GM21737 (cell line): ENCODE measurements around the gene COX6B1.
"Not testable (repeated sequence)": the region's sequence is repeated elsewhere in the genome, so short reads cannot be mapped to it uniquely, and the experiment has no call there.

Experiments
- ATAC-seq: cut with Tn5 transposase; IDR thresholded peaks from one replicate; pipeline ENCODE4 v1.9.1; 2021; ENCODE audit warnings: mild to moderate bottlenecking, moderate library complexity; ENCODE audit not compliant: unreplicated experiment

COX6B1 gene, protein sequence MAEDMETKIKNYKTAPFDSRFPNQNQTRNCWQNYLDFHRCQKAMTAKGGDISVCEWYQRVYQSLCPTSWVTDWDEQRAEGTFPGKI

DNA sequence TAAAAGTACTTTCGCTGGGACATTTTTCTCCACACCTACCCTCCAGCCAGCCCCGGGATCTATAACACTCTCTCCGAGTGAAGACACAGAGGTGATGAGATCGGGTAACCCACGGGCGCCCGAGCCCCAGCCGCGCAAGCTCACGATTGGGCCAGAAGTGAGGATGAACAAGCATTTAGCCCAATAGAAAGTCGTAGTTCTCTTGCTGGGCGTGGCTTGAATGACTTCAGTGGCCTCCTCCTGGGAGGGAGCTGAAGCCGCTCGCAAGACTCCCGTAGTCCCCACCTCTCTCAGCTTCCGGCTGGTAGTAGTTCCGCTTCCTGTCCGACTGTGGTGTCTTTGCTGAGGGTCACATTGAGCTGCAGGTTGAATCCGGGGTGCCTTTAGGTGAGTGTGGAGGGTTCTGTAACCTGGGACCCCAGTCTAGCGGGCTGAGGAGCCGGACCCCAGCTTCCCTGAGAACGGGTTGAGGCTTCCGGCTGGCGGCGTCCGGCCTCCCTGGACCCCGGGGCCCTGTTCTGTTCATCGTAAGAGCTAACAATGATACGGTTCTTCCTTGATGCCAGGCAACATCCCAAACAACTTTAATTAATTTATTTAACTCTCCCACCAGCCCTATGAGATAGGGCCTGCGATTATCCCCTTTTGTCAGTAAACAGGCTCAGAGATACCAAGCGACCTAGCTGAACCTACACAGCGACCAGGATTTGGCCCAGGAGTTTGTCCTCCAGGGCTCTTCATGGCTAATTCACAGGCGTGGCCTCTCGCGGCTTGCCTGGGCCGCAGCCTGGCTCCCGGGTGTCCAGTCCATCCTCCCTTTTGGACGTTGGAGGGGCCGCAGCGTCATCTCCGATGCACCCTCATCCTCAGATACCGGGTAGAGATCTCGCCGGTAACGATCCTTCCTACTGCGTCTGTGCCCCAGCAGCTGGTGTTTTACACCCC, at the start of gene COX6B1:
COX6B1 (plus strand) TSS at position 307 of the 945 bp plus-strand sequence. CDS start 2,921 bp downstream, outside the sequence.
- ATAC-seq: peak; percentile 55

DNA sequence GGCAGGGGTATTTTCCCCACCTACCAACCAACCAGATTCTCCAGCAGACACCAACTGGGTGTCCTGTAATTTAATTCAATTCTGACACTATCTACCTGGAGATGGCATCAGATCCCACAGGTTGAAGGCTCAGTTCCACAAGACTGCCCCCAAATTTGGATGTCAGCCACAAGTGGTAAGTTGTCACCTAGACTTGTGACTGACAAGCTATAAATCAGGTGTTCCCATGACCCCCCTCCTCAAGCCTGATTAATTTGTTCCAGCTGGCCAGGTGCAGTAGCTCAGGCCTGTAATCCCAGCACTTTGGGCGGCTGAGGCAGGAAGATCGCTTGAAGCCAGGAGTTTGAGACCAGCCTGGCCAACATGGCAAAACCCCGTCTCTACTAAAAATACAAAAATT, 46.2 kb upstream of the COX6B1 start:
- ATAC-seq: no peak

DNA sequence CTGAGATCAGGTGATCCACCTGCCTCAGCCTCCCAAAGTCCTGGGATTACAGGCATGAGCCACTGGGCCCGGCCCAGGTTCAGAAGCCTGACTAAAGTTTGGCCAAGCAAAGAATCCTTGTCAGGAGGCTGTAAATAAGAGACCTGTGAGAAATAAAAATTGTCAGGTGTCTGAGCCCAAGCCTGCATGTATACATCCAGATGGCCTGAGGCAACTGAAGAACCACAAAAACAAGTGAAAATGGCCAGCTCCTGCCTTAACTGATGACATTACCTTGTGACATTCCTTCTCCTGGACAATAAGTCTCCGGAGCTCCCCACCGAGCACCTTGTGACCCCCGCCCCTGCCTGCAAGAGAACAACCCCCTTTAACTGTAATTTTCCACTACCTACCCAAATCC, 43.7 kb upstream of the COX6B1 start:
- not testable (repeated sequence) for ATAC-seq

DNA sequence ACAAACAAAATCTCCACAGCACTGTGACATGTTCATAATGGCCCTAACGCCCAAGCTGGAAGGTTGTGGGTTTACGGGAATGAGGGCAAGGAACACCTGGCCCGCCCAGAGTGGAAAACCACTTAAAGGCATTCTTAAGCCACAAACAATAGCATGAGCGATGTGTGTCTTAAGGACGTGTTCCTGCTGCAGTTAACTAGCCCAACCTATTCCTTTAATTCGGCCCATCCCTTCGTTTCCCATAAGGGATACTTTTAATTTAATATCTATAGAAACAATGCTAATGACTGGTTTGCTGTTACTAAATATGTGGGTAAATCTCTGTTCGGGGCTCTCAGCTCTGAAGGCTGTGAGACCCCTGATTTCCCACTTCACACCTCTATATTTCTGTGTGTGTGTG, 41.0 kb upstream of the COX6B1 start:
- not testable (repeated sequence) for ATAC-seq

DNA sequence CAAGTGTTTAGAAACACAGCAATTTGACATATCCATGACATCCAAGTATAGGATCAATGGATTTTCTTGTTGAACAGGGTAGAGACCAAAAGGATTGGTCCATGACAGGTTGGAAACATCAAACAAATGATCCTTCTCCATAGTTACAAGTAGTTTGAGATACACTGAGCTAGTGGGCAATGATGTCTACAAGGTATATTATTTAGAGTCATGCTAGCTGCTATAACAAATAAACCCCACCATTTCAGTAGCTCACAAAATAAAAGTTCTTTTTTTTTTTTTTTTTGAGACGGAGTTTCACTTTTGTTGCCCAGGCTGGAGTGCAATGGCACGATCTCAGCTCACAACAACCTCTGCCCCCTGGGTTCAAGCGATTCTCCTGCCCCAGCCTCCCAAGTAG, 40.5 kb upstream of the COX6B1 start:
- no peak for ATAC-seq

DNA sequence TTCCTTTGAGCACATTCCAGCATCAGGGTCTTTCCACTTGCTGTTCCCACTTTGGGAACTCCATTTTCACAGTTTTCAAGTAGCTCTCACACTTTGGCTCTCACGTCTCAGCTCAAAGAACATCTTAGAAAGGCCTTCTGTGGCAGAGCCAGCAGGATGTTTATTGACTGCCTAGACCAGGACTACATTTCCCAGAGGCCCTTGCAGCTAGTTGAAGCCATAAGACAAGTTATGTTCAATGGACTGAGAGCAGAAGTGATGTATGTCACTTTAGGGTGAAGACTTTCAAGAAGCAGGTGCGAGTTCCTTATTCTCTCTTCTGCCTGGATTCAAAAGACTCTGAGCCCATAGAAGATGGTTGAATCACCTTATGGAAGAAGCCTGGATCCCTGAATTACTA, 39.9 kb upstream of the COX6B1 start:
- ATAC-seq: no peak

DNA sequence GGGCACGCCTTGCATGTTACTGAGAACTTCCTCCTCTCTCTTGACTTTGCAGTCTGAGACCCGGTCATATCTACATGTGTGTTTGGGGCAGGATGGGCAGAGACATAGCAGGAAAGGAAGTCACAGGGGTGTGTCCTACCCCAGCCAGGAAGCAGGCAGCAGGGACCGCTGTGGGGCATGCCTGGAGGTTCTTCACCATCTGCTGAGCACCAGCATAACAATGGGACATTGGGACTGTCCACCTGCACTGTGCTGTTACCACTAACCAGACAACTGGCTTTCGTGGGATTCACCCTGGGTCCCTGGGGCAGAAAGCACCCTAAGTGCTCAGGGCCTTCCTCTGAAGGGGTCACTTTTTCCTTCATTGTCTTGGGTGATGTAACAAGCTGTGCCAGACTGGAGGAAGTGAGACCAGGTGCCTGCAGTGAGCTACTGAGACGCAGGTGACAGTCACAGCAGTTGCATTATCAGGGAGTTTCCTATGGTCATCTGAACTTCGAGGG, 38.2 kb upstream of the COX6B1 start:
- ATAC-seq: peak; percentile 39

DNA sequence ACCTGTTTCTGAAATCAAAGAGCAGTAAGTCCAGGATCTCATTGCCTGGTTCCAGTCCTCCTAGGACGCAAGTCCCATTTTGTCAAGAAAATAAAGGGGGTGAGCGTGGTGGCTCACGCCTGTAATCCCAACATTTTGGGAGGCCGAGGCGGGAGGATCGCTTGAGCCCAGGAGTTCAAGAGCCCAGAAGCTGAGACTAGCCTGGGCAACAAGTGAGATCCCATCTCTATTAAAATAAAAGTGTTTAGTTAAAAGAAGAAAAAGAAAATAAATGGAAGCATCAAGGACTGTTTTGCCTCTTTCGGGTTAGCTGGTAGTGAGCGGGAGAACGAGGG, 35.9 kb upstream of the COX6B1 start:
- ATAC-seq: no peak

DNA sequence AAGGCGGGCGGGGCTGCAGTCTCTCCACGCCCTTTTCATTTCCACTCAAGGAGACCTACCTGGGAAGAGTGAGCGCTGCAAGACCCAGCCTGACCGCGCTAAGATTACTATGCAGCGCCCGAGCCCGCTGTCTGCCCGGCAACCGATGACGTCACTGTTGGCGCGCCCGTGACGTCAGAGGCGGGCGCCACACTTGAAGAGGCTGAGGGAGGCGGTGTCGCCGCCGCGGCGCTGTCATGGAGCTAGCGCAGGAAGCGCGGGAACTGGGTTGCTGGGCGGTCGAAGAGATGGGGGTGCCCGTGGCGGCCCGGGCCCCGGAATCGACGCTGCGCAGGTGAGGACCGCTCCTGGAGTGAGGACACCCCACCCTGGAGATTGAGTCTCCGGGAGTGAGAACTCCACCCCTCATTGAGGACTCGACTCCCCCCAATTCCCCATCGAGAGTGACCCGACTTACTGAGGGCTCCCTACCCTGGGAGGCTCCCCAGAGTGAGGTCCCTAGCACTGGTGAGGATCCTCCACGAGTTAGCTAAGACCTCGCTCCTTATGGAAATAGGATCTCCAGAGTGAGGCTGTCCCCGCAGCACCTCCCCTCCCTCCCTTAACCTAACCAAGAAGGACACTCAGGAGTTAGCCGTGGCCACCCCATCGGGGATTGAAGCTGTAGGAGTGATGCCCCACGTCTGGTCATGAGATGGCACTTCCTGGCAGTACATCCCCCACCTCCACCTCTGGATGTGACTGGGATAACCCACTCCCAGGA, 35.4 kb upstream of the COX6B1 start, which contains the start of gene HAUS5:
HAUS5 (plus strand) TSS at position 177 of the 763 bp plus-strand sequence; CDS start at position 237, 60 bp downstream.
- peak; percentile 66 for ATAC-seq

DNA sequence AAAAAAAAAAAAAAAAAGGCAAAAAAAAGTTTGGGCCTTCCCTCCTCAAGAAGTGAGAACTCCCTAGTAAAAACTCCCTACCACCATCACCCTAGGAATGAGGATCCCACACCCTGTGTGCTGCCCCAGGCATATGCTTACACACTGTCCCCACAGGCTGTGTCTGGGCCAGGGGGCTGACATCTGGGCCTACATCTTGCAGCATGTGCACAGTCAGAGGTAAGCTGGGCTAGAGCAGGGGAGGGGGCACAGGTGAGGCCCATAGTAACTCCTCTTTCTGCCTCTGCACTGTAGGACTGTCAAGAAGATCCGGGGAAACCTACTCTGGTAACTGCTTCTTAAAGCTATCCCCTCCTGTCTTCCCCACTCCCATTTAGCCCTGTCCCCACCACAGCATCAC, 34.5 kb upstream of the COX6B1 start:
- no peak for ATAC-seq

DNA sequence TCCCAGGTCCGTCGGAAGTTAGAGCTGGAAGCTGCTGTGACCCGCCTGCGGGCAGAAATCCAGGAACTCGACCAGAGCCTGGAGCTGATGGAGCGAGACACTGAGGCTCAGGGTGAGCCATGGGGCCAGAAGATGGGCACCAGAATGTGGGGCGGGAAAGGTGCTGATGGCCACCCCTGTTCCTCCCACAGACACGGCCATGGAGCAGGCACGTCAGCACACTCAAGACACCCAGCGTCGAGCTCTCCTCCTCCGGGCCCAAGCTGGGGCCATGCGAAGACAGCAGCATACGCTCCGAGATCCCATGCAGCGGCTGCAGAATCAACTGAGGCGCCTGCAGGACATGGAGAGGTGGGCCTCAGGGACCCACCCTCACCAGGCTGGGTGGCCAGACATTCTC, 33.1 kb upstream of the COX6B1 start:
- no peak for ATAC-seq

DNA sequence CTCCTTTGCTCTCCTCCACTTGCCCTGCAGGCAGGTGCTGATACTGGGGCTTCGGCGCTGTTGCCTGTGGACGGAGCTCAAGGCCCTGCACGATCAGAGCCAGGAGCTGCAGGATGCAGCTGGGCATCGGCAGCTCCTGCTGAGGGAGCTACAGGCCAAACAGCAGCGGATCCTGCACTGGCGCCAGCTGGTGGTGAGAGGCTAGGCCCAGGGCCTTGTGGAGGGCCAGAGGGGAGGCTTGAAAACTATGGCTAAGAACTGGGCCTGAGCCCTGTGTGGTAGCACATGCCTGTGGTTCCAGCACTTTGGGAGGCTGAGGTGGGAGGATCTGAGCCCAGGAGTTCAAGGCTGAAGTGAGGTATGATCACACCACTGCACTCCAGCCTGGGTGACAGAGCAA, 29.3 kb upstream of the COX6B1 start:
- no peak for ATAC-seq

DNA sequence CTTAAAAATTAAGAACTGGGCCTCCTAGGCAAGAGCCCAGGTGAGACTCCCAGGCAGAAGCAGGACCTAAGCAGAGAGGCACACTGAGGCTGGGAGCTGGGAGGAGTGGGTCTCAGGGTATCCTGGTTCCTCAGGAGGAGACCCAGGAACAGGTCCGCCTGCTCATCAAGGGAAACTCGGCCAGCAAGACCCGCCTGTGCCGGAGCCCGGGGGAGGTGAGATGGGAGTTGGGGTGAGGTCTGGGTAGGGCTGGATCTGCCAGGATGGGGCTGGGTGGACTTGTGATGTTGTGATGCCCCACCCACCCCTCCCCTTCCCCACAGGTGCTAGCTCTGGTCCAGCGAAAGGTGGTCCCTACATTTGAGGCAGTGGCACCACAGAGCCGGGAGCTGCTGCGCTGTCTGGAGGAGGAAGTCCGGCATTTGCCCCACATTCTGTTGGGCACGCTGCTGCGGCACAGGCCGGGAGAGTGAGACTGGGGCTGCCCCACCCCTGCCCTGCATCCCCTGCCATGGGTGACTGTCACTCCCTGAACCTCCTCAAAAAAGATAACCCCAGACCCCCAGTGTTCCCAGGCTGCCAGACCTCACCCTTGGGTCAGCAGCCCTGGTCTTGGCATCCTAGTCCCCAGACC, 28.7 kb upstream of the COX6B1 start:
- ATAC-seq: no peak

DNA sequence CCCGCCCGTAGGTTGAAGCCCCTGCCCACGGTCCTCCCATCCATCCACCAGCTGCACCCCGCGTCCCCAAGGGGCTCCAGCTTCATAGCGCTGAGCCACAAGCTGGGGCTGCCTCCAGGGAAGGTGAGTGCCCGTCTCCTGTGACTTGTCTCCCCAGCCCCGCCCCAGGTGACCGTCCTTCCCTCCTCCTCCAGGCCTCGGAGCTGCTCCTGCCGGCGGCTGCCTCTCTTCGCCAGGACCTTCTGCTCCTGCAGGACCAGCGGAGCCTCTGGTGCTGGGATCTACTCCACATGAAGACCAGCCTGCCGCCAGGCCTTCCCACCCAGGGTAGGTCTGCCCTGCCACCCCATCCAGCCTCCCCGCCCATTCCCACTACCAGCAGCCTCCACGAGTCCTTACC, 28.1 kb upstream of the COX6B1 start:
- ATAC-seq: no peak

DNA sequence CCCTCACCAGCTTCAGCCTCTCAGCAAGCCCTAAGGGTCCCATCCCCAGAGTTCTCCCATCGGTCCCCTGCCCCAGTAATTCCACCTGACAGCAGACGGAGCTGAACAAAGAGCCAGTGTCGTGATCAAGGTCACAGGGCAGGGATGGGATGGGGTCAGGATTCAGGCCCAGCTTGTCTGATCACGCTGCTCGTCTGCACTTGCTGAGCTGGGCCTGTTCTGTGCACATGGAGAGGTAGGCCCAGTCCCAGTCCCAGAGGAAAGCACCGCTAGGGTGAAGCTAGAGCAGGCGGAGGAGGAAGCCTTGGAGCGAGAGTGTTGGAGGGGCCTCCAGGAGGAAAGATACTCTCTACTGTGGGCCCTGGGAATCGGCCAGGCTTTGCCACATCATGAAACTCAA, 26.4 kb upstream of the COX6B1 start:
- no peak for ATAC-seq

DNA sequence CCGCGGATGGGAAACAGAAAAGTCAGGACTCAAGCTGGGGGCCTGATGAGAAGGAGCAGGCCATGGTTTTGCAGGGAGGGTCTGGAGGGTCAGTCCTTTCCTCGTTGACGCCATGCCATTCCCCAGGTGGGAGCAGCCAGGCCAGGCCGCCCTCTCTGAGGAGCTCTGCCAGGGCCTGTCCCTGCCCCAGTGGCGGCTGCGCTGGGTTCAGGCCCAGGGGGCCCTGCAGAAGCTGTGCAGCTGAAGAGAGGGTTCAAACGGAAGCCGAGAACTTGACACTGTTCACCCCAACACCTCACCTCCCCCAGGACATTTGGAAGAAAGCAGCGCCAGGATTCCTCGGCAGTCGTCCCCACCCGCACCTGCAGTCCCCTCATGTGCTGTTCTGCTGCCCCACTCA, 25.4 kb upstream of the COX6B1 start:
- ATAC-seq: no peak

DNA sequence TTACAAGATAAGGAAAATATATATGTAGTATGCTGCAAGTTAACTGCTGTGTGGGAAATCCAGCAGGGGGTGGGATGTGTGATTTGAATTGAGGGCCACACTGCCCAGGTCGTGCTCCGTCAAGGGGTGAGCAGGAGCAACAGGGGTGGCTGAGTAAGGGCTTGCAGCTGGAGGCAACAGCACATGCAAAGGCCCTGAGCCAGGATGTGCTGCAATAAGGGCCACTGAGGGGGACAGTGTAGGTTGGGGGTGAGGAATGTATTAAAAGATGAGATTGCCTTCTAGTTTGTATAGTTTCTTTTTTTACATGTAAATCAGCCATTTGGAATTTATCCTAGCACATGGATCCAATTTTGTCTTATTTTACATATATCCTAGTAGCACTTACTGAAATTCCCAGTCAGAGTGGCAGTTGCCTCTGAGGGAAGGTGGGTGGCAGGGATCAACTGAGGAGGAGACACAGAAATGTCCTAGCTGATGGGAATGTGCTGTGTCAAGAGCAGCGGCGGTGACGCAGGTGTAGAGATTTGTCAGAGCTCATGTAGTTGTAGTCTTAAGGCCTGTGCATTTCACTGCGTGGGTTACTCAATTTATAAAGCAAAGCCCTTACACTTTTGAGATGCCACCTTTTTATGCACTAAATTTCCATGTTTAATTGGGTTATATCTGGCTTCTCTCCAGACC, 24.7 kb upstream of the COX6B1 start:
- no peak for ATAC-seq

DNA sequence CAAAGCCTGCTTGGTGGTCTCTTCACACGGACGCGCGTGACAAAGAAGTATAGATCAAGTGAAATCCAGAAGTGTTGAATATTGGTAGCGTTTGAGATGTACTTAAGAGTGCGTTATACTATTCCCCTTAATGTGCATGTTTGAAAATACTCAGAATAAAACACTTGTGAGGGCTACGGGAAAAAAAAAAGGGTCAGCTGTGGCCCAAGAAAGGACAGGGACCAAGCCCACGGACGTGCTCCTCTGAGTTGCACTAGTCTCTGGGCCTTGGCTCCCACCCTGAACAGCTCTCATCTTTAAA, 19.9 kb upstream of the COX6B1 start:
- no peak for ATAC-seq

DNA sequence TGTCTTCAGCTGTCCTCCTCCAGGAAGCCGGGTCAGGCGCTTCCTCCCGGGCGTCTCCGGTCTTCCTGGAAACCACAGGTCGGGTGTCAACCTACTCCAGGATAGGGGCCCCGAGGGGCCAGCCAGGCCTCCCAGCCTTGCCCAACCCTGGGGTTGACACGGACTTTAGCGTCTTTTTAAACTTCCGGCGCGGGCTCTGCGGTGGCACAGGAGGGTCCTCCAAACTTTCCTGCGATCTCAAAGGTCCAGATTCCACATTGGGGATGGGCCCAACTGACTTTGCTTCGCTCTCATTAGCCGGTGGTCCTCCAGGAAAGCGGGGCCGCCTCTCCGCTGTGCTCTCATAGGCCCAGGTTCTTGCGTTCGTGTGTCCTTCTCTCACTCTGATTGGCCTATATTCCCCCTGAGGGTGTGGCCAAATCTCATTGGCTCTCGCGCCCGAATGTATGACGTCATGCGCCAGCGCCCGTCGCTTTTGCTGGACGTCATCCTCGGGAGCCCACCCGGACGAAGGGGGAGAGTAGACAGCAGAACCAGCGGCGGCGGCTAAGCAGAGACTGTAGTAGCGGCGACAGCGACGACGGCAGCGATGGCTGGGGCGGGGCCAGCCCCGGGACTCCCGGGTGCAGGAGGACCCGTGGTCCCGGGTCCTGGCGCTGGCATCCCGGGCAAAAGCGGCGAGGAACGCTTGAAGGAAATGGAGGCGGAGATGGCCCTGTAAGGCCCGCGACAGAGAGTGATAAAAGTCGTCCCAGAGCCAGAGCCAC, 19.4 kb upstream of the COX6B1 start, which contains the start of gene RBM42:
RBM42 (plus strand) TSS at position 472 of the 767 bp plus-strand sequence; CDS start at position 590, 118 bp downstream.
- ATAC-seq: peak; percentile 95

DNA sequence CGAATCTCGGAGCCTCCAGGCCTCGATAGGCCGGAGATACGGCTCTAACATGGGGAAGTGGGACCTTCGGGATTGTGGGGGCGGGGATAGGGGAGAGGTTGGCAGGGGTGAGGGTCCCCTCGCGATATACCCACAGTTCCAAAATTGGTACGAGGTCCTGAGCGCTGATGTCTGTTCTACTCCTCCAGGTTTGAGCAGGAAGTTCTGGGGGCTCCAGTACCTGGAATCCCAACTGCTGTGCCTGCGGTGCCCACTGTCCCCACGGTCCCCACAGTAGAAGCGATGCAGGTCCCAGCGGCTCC, 18.8 kb upstream of the COX6B1 start:
- no peak for ATAC-seq
